ENCODE data around the gene TLE2.

DNA sequence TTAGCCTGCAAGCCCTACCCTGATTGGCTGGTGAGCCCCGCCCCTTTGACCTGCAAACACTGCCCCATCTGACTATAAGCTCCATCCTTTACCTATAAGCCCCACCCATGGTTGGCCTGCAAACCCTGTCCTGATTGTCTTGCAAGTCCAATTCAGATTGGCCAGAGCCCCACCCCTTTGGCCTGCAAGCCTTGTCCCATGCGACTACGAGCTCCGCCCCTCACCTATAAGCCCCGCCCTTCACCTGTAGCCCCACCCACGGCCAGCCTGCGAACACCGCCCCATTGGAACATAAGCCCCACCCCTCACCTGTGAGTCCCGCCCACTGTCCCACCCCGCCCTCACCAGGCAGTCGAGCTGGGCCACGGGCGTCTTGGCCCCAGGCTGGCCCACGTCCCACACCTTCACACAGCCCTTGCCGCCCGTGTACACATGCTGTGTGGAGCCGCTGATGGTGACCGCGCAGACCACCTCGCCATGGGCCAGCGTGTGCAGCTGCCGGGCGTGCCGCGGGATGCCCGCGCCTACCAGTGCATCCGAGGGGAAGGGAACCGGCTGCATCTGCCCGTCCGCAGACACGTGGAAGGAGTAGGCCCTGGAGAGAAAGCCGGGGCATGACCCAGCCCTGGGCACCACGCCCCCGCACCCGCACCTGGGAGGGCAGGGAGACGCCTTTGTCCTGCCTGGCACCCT lies 22.9 kb downstream of the TLE2 start:
- TF ChIP-seq, protein P1, sequence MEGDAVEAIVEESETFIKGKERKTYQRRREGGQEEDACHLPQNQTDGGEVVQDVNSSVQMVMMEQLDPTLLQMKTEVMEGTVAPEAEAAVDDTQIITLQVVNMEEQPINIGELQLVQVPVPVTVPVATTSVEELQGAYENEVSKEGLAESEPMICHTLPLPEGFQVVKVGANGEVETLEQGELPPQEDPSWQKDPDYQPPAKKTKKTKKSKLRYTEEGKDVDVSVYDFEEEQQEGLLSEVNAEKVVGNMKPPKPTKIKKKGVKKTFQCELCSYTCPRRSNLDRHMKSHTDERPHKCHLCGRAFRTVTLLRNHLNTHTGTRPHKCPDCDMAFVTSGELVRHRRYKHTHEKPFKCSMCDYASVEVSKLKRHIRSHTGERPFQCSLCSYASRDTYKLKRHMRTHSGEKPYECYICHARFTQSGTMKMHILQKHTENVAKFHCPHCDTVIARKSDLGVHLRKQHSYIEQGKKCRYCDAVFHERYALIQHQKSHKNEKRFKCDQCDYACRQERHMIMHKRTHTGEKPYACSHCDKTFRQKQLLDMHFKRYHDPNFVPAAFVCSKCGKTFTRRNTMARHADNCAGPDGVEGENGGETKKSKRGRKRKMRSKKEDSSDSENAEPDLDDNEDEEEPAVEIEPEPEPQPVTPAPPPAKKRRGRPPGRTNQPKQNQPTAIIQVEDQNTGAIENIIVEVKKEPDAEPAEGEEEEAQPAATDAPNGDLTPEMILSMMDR (IDR thresholded peaks at IDR 0.05), result no peak
- TF ChIP-seq POLR2A (IDR thresholded peaks at IDR 0.05), result no peak
